Measurements from ENCODE around the gene ITPRIP. TPM values are rescaled to one million over a fixed set of nuclear protein-coding genes. Genes with fewer than 3 reads are reported as not detected.

ITPRIP gene
- polyA plus RNA-seq, 1 experiment: 18.8 TPM

GRCh38 chr10:104324221-104324686 is 14.0 kb downstream of the ITPRIP start:
- no peak for DNase-seq (ENCODE audit: low read depth, low spot score)
- Histone ChIP-seq H3K4me3 (ENCODE audit: low read depth, low read length) (no peak overlapping the region), H3K27ac (ENCODE audit: low read depth, low read length) (no peak overlapping the region), H3K9me3 (ENCODE audit: control insufficient read depth, insufficient read depth, low read length) (no peaks in the 10 kb centered on the region), H3K27me3 (ENCODE audit: control insufficient read depth, insufficient read depth, low read length) (no peaks in the 10 kb centered on the region)
- no peak for TF ChIP-seq CTCF (IDR thresholded peaks at IDR 0.05; ENCODE audit: low read depth, low read length)
- CTCF ChIA-PET: interaction anchor here (1.1 to 5.5 kb wide), 4 partner anchors 18 to 50 kb away, joined by 4 to 35 read pairs (median 6); no protein-coding TSS in a partner anchor
- POLR2A ChIA-PET: no interaction called here

GRCh38 chr10:104323760-104324201 is 14.5 kb downstream of the ITPRIP start:
- Histone ChIP-seq H3K27ac (ENCODE audit: low read depth, low read length) (no peak overlapping the region), H3K9me3 (ENCODE audit: control insufficient read depth, insufficient read depth, low read length) (no peaks in the 10 kb centered on the region), H3K4me3 (ENCODE audit: low read depth, low read length) (no peak overlapping the region), H3K27me3 (ENCODE audit: control insufficient read depth, insufficient read depth, low read length) (no peaks in the 10 kb centered on the region)
- no peak for TF ChIP-seq CTCF (IDR thresholded peaks at IDR 0.05; ENCODE audit: low read depth, low read length)
- no peak for DNase-seq (ENCODE audit: low read depth, low spot score)
- CTCF ChIA-PET: interaction anchor here (1.1 to 5.5 kb wide), 3 partner anchors 27 to 49 kb away, joined by 4 to 35 read pairs (median 6); no protein-coding TSS in a partner anchor
- POLR2A ChIA-PET: no interaction called here

- CTCF ChIA-PET: interaction anchor here (1.1 to 5.5 kb wide), 3 partner anchors 31 to 48 kb away, joined by 6 to 35 read pairs (median 24); no protein-coding TSS in a partner anchor
- POLR2A ChIA-PET: no interaction called here
Observed at GRCh38 chr10:104323085-104323484, 15.2 kb downstream of the ITPRIP start.

GRCh38 chr10:104322416-104322782 is 15.9 kb downstream of the ITPRIP start:
- Histone ChIP-seq H3K27ac (ENCODE audit: low read depth, low read length) (no peak overlapping the region), H3K27me3 (ENCODE audit: control insufficient read depth, insufficient read depth, low read length) (no peaks in the 10 kb centered on the region), H3K9me3 (ENCODE audit: control insufficient read depth, insufficient read depth, low read length) (no peaks in the 10 kb centered on the region), H3K4me3 (ENCODE audit: low read depth, low read length) (no peak overlapping the region)
- ChIA-PET CTCF (interaction anchor here (1.3 to 2.5 kb wide), 5 partner anchors 10 to 31 kb away, joined by 3 to 24 read pairs (median 4); no protein-coding TSS in a partner anchor), POLR2A (interaction anchor here (1.5 kb wide), 1 partner anchor 16 kb away, joined by 5 read pairs; the partner anchor contains the start of gene ITPRIP)
- TF ChIP-seq CTCF (IDR thresholded peaks at IDR 0.05; ENCODE audit: low read depth, low read length): no peak
- no peak for DNase-seq (ENCODE audit: low read depth, low spot score)

More at GRCh38 chr10:104323085-104323484, 15.2 kb downstream of the ITPRIP start:
- Histone ChIP-seq H3K9me3 (ENCODE audit: control insufficient read depth, insufficient read depth, low read length) (no peaks in the 10 kb centered on the region), H3K4me3 (ENCODE audit: low read depth, low read length) (no peak overlapping the region), H3K27me3 (ENCODE audit: control insufficient read depth, insufficient read depth, low read length) (no peaks in the 10 kb centered on the region), H3K27ac (ENCODE audit: low read depth, low read length) (no peak overlapping the region)
- TF ChIP-seq CTCF (IDR thresholded peaks at IDR 0.05; ENCODE audit: low read depth, low read length): no peak
- DNase-seq (ENCODE audit: low read depth, low spot score): no peak

- Histone ChIP-seq H3K27me3 (ENCODE audit: control insufficient read depth, insufficient read depth, low read length) (no peaks in the 10 kb centered on the region), H3K27ac (ENCODE audit: low read depth, low read length) (peak overlapping the region; percentile 39), H3K4me3 (ENCODE audit: low read depth, low read length) (no peak overlapping the region), H3K9me3 (ENCODE audit: control insufficient read depth, insufficient read depth, low read length) (no peaks in the 10 kb centered on the region)
- POLR2A ChIA-PET: interaction anchor here (1.5 kb wide), 1 partner anchor 17 kb away, joined by 5 read pairs; the partner anchor contains the start of gene ITPRIP
- DNase-seq (ENCODE audit: low read depth, low spot score): no peak
- CTCF ChIA-PET: interaction anchor here (0.5 to 2.5 kb wide), 10 partner anchors 10 to 543 kb away, joined by 3 to 24 read pairs (median 4); partner anchors contain the start of gene SFR1
- TF ChIP-seq CTCF (IDR thresholded peaks at IDR 0.05; ENCODE audit: low read depth, low read length): no peak
Observed at GRCh38 chr10:104321725-104322415, 16.4 kb downstream of the ITPRIP start.
